Stimulated activated CD8-positive, alpha-beta memory T cell treated with anti-CD3 and anti-CD28 coated beads, Interleukin-4, amount 100 ng/mL, for 24 hours (primary cell): ENCODE measurements around the gene RNF148.
"Not testable (repeated sequence)": the region's sequence is repeated elsewhere in the genome, so short reads cannot be mapped to it uniquely, and the experiment has no call there.

Experiments
- DNase-seq: peaks from one replicate; pipeline ENCODE4 v3.0.0-alpha.2; 2020; ENCODE audit warnings: low read depth

Gene RNF148

DNA sequence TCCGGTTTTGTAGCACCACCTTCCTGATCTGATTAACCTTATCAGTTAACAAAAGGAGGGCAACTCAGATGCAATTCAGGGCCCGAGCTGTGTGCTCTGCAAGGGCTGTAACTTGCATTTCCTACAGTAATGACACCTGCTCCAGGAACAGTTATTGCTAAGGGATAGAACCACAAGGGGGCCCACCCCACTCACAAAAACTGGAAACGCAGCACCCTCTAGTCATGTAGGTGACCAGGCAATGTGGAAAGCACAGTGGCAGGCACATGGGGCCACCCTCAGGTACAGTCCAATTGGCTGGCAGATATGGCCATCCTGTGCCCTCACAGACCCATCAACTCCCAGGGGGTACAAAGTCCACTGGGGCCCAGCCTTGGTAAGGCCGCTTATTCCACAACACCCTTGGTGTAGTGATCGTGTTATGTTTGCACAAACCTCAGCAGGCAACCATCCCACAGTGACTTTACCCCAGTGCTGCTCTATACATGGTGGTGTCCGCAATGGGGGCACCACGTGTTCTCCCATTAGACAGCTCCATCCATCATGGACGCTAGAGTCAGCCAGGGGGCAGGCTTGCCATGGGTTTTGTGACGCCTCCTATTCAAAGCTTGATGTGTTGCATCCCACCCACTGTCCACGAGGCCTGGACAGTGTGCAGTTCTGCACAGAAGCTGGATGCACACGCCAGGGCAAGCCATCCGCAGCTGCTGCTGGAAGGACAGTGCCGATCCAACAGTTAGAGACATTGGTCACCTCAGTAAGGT is 13.2 kb downstream of the RNF148 start:
- no peak for DNase-seq

GRCh38 chr7:122688400-122688998 is 14.2 kb downstream of the RNF148 start:
- no peak for DNase-seq

DNA sequence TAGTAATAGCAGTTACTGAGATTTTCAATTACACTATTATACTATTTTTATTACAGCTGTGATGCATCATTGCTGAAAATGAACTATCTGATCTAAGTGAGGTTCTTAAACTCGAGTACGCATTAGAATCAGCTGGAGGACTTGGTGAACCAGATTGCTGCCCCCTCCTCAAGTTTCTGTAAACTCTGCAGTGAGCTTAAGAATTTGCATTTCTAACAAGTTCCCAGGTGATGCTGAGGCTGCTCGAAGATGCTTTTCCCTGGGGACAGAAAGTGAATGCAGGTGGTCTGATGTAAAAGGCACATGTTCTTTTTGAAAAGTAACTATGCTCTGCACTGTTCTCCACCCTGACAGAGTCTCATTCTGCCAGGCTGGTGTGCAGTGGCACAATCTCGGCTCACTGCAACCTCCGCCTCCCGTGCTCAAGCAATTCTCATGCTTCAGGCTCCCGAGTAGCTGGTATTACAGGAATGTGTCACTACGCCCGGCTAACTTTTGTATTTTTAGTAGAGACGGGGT is 16.3 kb downstream of the RNF148 start:
- no peak for DNase-seq

GRCh38 chr7:122684504-122684903 is 18.2 kb downstream of the RNF148 start:
- no peak for DNase-seq

- no peak for DNase-seq
Observed at GRCh38 chr7:122682815-122683550, 19.7 kb downstream of the RNF148 start.

GRCh38 chr7:122681186-122681585 is 21.5 kb downstream of the RNF148 start:
- not testable (repeated sequence) for DNase-seq

DNA sequence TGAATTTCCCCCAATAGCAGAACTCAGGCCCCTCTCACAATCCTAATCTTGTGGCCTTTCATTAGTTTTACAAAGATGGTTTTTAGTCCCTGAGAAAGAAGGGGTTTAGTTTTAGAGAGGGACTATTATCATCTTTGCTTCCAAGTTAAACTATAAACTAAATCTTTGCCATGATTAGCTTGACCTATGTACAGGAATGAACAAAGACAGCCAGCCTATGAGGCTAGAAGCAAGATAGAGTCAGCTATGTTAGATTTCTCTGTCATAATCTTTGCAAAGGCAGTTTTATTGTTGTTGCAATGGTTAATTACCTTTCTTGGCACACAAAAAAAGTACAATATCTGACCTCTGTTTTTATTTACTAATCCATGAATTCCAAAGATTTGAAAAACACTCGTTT is 22.9 kb downstream of the RNF148 start:
- no peak for DNase-seq

DNA sequence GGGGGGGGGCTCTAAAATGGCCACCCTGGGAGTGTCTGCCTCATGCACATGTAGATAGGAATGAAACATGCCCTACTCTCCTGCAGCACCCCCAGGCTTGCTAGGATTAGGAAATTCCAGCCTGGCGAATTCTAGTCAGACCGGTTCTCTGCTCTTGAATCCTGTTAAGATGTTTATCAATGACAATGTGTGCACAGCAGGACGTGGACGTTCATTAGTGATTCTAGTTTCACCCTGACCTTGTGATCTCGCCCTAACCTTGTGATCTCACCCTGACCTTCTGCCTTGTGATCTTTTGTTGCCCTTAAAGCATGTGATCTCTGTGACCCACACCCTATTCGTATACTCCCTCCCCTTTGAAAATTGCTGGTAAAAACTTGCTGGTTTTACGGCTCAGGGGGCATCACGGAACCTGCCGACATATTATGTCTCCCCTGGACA is 23.4 kb downstream of the RNF148 start:
- not testable (repeated sequence) for DNase-seq

- DNase-seq = no peak
Observed at GRCh38 chr7:122677149-122677548, 25.6 kb downstream of the RNF148 start.

- DNase-seq = no peak
Observed at GRCh38 chr7:122676466-122676865, 26.3 kb downstream of the RNF148 start.

- no peak for DNase-seq
Observed at GRCh38 chr7:122675621-122676020, 27.1 kb downstream of the RNF148 start.

DNA sequence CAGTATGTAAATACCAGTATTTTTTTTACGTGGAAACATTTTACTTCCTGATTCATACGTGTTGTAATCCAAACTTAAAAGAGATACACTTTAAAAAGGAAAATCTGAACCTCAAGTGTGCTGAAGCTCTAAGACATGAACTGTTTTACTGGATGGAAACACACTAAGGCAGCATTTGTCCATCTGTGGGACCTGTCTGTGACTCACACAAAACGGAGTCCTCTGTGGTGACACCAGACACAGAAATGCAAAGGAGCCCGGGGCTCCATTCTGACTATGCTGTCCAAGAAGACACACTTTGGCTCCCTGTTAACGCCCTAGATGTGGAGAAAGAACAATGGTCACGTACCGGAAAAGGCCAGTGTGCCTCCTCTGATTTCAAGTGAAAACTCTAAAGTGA is 27.7 kb downstream of the RNF148 start:
- no peak for DNase-seq

- DNase-seq = no peak
Observed at GRCh38 chr7:122674502-122674901, 28.2 kb downstream of the RNF148 start.

DNA sequence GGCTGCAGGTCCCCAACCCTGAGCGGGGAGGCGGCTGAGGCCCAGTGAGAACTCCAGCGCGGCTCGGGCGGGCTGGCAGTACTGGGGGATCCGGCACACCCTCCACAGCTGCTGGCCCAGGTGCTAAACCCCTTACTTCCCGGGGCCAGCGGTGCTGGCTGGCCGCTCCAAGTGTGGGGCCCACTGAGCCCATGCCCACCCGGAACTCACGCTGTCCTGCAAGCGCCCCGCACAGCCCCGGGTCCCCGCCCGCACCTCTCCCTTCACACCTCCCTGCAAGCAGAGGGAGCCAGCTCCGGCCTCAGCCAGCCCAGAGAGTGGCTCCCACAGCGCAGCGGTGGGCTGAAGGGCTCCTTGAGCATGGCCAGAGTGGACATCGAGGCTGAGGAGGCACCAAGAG is 28.8 kb downstream of the RNF148 start:
- no peak for DNase-seq

- no peak for DNase-seq
Observed at GRCh38 chr7:122672536-122672935, 30.2 kb downstream of the RNF148 start.

DNA sequence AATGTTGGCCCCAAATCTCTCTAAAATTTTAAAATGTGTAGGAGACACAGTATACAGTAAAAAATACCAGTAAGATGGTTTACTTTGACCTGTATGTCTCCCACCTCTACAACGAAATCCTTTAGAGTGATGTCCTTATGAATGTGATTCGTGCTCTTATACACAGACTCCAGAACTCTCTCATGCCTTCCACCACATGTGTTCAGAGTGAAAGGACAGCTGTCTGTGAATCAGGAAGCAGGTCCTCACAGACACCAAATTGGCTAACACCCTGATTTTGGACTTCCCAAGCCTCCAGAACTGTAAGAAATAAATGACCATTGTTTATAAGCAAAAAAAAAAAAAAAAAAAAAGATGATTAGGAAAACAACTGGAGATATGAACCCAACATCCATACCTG is 39.0 kb downstream of the RNF148 start:
- DNase-seq = no peak

DNA sequence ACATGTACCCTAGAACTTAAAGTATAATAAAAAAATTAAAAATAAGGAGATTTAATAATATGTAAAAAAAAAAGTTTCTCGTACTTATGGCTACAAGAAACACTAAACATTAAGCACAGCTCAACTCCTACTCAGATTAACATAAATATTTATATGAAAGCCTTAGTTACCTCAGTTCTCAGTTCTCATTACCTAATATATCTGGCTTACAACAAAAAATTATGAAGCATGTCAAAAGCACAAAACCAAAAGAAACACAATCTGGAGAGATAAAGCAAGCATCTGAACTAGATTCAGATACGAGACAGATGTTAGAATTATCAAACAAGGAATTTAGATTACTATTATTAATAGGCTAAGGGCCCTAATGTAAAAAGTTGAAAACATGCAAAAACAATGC is 43.9 kb downstream of the RNF148 start:
- no peak for DNase-seq

DNA sequence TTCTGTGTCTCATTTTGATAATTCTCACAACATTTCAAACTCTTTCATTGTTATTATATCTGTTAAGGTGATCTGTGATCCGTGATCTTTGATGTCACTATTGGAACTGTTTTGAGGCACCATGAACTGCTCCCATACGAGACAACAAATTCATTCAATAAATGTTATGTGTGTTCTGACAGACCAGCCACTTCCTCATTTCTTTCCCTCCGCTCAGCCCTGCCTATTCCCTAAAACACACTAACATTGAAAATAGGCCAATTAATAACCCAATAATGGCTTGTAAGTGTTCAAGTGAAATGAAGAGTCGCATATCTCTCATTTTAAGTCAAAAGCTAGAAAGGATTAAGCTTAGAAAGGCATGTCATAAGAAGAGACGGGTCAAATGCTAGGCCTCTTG is 49.0 kb downstream of the RNF148 start:
- DNase-seq = no peak

- no peak for DNase-seq
Observed at GRCh38 chr7:122652876-122653275, 49.8 kb downstream of the RNF148 start.
